Common myeloid progenitor, CD34-positive (primary cell): ENCODE measurements around the gene RAPGEF2.

Experiments
- CTCF ChIA-PET: fragments of 350-600 bp; sonication (Branson Sonifier 250); formaldehyde crosslinking; loops from one replicate; lab custom pipeline; 2021; ENCODE audit warnings: antibody characterized with exemption; lab: Charles Lee
- POLR2A ChIA-PET: fragments of 350-600 bp; sonication (Branson Sonifier 250); formaldehyde crosslinking; loops from one replicate; lab custom pipeline; 2021; ENCODE audit warnings: antibody characterized with exemption; lab: Charles Lee
- DNase-seq, 3 donors: peaks; one replicate each; pipeline versions ENCODE4 v3.0.0 to v3.0.0-alpha.2; 2013
- H3K27ac ChIP-seq, 2 experiments: 1 replicate in 1 of 2; 2 replicates in 1 of 2; pipeline ENCODE4 v1.7.0; 2013; ENCODE audit warnings: inconsistent platforms in 2 of 2, low read length in 2 of 2, mild to moderate bottlenecking in 2 of 2, low read depth in 1 of 2, moderate library complexity in 1 of 2; ENCODE audit not compliant: severe bottlenecking in 2 of 2, insufficient read depth in 1 of 2, poor library complexity in 1 of 2
- H3K27me3 ChIP-seq, 5 experiments: replicated peaks in 2 of 5; 1 replicate in 3 of 5; 2 replicates in 2 of 5; pipeline versions ENCODE4 v1.6.1 to v1.7.0; 2013; ENCODE audit warnings: low read length in 4 of 5, mild to moderate bottlenecking in 2 of 5, moderate library complexity in 2 of 5, inconsistent platforms in 1 of 5; ENCODE audit not compliant: insufficient read depth in 5 of 5, control insufficient read depth in 4 of 5
- H3K36me3 ChIP-seq, 4 experiments: 1 replicate in 2 of 4; 2 replicates in 2 of 4; pipeline versions ENCODE4 v1.6.1 to v1.7.0; 2013; ENCODE audit warnings: low read length in 3 of 4, control low read depth in 1 of 4, mild to moderate bottlenecking in 1 of 4; ENCODE audit not compliant: control insufficient read depth in 4 of 4, insufficient read depth in 4 of 4
- H3K4me1 ChIP-seq, 4 experiments: 1 replicate in 3 of 4; 2 replicates in 1 of 4; pipeline versions ENCODE4 v1.6.1 to v1.7.1; 2013; ENCODE audit warnings: low read length in 3 of 4, mild to moderate bottlenecking in 3 of 4, control low read depth in 1 of 4, inconsistent platforms in 1 of 4, moderate library complexity in 1 of 4; ENCODE audit not compliant: control insufficient read depth in 4 of 4, insufficient read depth in 4 of 4; ENCODE audit errors: control extremely low read depth in 1 of 4
- H3K4me3 ChIP-seq, 7 experiments: 1 replicate in 4 of 7; 2 replicates in 3 of 7; pipeline versions ENCODE4 v1.5.1 to v1.7.0; 2013; ENCODE audit warnings: mild to moderate bottlenecking in 7 of 7, low read length in 6 of 7, moderate library complexity in 6 of 7, inconsistent platforms in 2 of 7, low read depth in 2 of 7, control low read depth in 1 of 7; ENCODE audit not compliant: insufficient read depth in 4 of 7, control insufficient read depth in 1 of 7; ENCODE audit errors: extremely low read depth in 1 of 7
- H3K9me3 ChIP-seq, 5 experiments: 1 replicate in 4 of 5; 2 replicates in 1 of 5; pipeline versions ENCODE4 v1.6.1 to v1.7.1; 2013; ENCODE audit warnings: low read length in 4 of 5, mild to moderate bottlenecking in 2 of 5, inconsistent platforms in 1 of 5, low read depth in 1 of 5, moderate library complexity in 1 of 5; ENCODE audit not compliant: control insufficient read depth in 4 of 5, insufficient read depth in 2 of 5; ENCODE audit errors: control extremely low read depth in 1 of 5
- WGBS: methylation state at CpG from one replicate; pipeline ENCODE4 v1.1.5; 2013; ENCODE audit not compliant: insufficient coverage; 5-methylcytosine and 5-hydroxymethylcytosine counted together

Gene RAPGEF2

DNA sequence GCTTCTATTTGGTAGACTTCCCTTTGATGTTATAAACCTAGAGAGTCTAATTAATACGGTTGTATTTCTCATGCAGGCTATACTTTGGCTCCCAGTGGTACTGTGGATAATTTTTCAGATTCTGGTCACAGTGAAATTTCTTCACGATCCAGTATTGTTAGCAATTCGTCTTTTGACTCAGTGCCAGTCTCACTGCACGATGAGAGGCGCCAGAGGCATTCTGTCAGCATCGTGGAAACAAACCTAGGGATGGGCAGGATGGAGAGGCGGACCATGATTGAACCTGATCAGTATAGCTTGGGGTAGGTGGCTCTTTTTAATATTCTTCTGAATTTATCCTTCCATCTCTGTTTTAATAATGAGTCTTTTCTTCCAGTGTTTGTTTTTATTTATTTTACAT, 249.7 kb downstream of the RAPGEF2 start:
- Histone ChIP-seq H3K27me3 (no peaks in the 10 kb centered on the region), H3K9me3 (no peaks in the 10 kb centered on the region), H3K36me3 (peaks cover 11 to 74% (median 35%) of the 10 kb centered on the region in 4 experiments), H3K4me3 (no peak overlapping the region), H3K27ac (no peak overlapping the region), H3K4me1 (peaks cover 0 to 15% (median 0%) of the 10 kb centered on the region in 4 experiments)
- DNase-seq = no peak
- 100% methylated on average over 7 of the region's 7 CpGs for WGBS
- CTCF ChIA-PET = interaction anchor here (0.6 to 0.9 kb wide), 3 partner anchors 11 to 59 kb away, joined by 3 to 4 read pairs (median 3); no protein-coding TSS in a partner anchor
- POLR2A ChIA-PET = interaction anchor here (0.6 kb wide), 1 partner anchor 29 kb away, joined by 5 read pairs; no protein-coding TSS in a partner anchor

DNA sequence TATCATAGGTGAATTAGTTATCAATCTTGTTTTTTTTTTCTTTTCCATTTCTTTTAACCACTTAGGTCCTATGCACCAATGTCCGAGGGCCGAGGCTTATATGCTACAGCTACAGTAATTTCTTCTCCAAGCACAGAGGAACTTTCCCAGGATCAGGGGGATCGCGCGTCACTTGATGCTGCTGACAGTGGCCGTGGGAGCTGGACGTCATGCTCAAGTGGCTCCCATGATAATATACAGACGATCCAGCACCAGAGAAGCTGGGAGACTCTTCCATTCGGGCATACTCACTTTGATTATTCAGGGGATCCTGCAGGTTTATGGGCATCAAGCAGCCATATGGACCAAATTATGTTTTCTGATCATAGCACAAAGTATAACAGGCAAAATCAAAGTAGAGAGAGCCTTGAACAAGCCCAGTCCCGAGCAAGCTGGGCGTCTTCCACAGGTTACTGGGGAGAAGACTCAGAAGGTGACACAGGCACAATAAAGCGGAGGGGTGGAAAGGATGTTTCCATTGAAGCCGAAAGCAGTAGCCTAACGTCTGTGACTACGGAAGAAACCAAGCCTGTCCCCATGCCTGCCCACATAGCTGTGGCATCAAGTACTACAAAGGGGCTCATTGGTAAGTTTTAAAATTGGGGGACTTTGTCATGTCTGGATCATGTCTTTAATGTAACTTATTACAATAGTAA, 250.7 kb downstream of the RAPGEF2 start:
- 98% methylated on average over 14 of the region's 15 CpGs for WGBS
- ChIA-PET CTCF (interaction anchor here (0.6 to 1.3 kb wide), 5 partner anchors 8 to 58 kb away, joined by 3 to 4 read pairs (median 3); no protein-coding TSS in a partner anchor), POLR2A (no interaction called here)
- peaks cover 0 to 15% (median 0%) of the 10 kb centered on the region in 4 experiments for H3K4me1 ChIP-seq
- no peak overlapping the region for H3K4me3 ChIP-seq
- no peak for DNase-seq
- H3K9me3 ChIP-seq = no peaks in the 10 kb centered on the region
- H3K27me3 ChIP-seq = no peaks in the 10 kb centered on the region
- no peak overlapping the region for H3K27ac ChIP-seq
- peaks cover 11 to 72% (median 35%) of the 10 kb centered on the region in 4 experiments for H3K36me3 ChIP-seq

DNA sequence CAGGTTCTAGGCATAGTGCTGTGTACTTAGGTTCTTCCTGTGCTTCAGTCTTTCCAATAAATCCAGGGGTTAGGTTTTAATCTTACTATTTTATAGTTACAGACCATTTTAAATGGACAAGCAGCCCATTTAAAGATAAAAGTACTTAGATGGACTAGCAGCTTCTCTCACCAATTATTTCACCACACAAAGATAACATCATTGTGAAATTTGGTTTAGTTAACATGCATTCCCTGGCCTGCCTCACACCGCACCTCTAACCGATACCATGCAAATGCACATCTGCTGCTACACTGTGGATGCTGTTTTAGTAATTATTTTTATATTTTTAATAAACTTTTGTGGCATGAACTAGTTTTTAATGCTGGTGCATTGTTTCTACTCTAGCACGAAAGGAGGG, 252.6 kb downstream of the RAPGEF2 start:
- H3K9me3 ChIP-seq = no peaks in the 10 kb centered on the region
- DNase-seq = no peak
- no peak overlapping the region for H3K4me3 ChIP-seq
- H3K4me1 ChIP-seq = peaks cover 0 to 8% (median 0%) of the 10 kb centered on the region in 4 experiments
- H3K36me3 ChIP-seq = peaks cover 16 to 82% (median 45%) of the 10 kb centered on the region in 4 experiments
- H3K27me3 ChIP-seq = no peaks in the 10 kb centered on the region
- ChIA-PET POLR2A (no interaction called here), CTCF (interaction anchor here (1.1 kb wide), 1 partner anchor 11 kb away, joined by 3 read pairs; no protein-coding TSS in a partner anchor)
- H3K27ac ChIP-seq = no peak overlapping the region
- WGBS = 100% methylated on average over 1 of the region's 3 CpGs

DNA sequence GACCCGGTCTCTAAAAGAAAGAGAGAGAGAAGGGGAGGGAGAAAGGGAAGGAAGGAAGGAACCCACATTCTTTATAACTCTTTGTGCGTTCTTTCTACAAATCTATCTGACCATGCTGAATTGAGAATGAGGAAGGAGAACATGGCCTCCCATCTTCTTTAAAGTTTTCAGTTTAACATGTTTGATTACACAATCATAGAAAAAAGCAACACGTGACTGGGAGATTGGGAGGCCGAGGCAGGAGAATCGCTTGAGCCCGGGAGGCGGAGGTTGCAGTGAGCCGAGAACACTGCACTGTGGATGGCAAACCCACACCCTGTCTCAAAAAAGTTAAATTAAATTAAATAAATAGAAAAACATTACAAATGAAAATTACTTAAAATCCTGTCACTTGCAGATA, 254.5 kb downstream of the RAPGEF2 start:
- no CpG with 5 or more reads among the region's 8 CpGs for WGBS

DNA sequence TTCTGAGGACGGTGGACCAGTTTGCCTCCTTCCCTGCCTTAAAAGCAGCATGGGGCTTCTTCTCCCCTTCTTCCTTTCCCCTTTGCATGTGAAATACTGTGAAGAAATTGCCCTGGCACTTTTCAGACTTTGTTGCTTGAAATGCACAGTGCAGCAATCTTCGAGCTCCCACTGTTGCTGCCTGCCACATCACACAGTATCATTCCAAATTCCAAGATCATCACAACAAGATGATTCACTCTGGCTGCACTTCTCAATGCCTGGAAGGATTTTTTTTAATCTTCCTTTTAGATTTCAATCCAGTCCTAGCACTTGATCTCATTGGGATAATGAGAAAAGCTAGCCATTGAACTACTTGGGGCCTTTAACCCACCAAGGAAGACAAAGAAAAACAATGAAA, 255.3 kb downstream of the RAPGEF2 start:
- H3K4me1 ChIP-seq = peaks cover 0 to 3% (median 0%) of the 10 kb centered on the region in 4 experiments
- DNase-seq = no peak
- no peak overlapping the region for H3K4me3 ChIP-seq
- WGBS = 95% methylated on average over 2 of the region's 2 CpGs
- ChIA-PET CTCF (no interaction called here), POLR2A (interaction anchor here (0.5 kb wide), 1 partner anchor 145 kb away, joined by 3 read pairs; no protein-coding TSS in a partner anchor)
- no peak overlapping the region for H3K27ac ChIP-seq
- no peaks in the 10 kb centered on the region for H3K9me3 ChIP-seq
- peaks cover 16 to 65% (median 37%) of the 10 kb centered on the region in 4 experiments for H3K36me3 ChIP-seq
- H3K27me3 ChIP-seq = no peaks in the 10 kb centered on the region

More for the DNA sequence above, 254.5 kb downstream of the RAPGEF2 start:
- no peak overlapping the region for H3K27ac ChIP-seq
- no peaks in the 10 kb centered on the region for H3K9me3 ChIP-seq
- no peak for DNase-seq
- no peak overlapping the region for H3K4me3 ChIP-seq
- H3K27me3 ChIP-seq = no peaks in the 10 kb centered on the region
- ChIA-PET CTCF (no interaction called here), POLR2A (no interaction called here)
- peaks cover 16 to 71% (median 41%) of the 10 kb centered on the region in 4 experiments for H3K36me3 ChIP-seq
- H3K4me1 ChIP-seq = peaks cover 0 to 3% (median 0%) of the 10 kb centered on the region in 4 experiments

DNA sequence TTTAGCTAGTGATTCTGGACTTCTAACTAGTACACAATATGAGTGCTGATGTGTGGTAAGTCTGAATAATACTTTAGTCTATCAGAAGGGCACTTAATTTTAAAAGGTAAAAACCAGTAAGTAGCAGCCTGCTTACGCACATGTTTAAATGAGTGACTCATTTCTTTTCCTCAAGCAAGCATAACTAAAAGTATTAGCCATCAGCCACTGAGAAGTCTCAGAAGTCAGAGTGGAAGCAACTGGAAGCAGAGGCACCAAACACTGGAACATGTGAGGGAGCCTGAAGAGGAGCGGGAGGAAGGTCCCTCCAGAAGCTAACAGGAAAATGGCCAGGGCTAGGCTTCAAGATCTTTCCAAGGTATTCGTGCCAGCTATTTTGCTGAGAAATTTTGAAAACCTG, 257.7 kb downstream of the RAPGEF2 start:
- ChIA-PET POLR2A (no interaction called here), CTCF (no interaction called here)
- H3K27me3 ChIP-seq = no peaks in the 10 kb centered on the region
- no peak overlapping the region for H3K4me3 ChIP-seq
- WGBS = 100% methylated on average over 1 of the region's 3 CpGs
- no peaks in the 10 kb centered on the region for H3K4me1 ChIP-seq
- H3K27ac ChIP-seq = no peak overlapping the region
- H3K36me3 ChIP-seq = peaks cover 12 to 52% (median 26%) of the 10 kb centered on the region in 4 experiments
- no peak for DNase-seq
- no peaks in the 10 kb centered on the region for H3K9me3 ChIP-seq

DNA sequence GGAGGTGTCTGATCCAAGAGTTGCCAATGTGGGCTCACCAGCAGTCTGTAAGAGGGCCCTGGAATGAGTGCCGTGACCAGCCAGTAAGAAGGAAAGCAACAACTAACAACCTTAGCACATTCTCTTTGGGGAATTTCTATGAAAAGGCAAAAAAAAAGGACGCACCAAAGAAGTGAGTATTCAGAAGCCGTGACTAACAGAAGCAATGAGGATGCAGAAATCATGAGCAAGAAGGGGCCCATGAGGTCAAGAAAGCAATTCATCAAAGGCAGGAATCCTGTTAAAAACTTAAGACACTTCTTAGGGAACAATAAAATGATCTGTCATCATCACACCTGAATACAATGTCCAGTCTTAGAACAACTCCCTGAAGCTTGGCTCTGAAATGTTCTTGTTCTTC, 260.5 kb downstream of the RAPGEF2 start:
- Histone ChIP-seq H3K4me1 (peaks cover 0 to 5% (median 0%) of the 10 kb centered on the region in 4 experiments), H3K9me3 (no peaks in the 10 kb centered on the region), H3K4me3 (no peak overlapping the region), H3K27me3 (peaks cover 0 to 11% (median 0%) of the 10 kb centered on the region in 5 experiments), H3K36me3 (peaks cover 7 to 31% (median 13%) of the 10 kb centered on the region in 4 experiments), H3K27ac (no peak overlapping the region)
- no peak for DNase-seq
- POLR2A ChIA-PET = no interaction called here
- CTCF ChIA-PET = interaction anchor here (1.0 kb wide), 1 partner anchor 136 kb away, joined by 3 read pairs; no protein-coding TSS in a partner anchor
- 100% methylated on average over 2 of the region's 3 CpGs for WGBS
